NOMO-1 treated with DMSO at 0.1 percent for 48 hours (cell line): Measurements from ENCODE around the gene PCSK6.
A peak's percentile ranks its signal among the peaks of the same experiment; 100 is the strongest.
"Not testable (repeated sequence)": the region's sequence is repeated elsewhere in the genome, so short reads cannot be mapped to it uniquely, and the experiment has no call there.

Source experiments
- DNase-seq: peaks from one replicate; lab custom pipeline; 2025; ENCODE audit not compliant: unreplicated experiment; lab: John Stamatoyannopoulos, UW

PCSK6 gene

GRCh38 chr15:101361418-101361817 is 128.1 kb downstream of the PCSK6 start:
- no peak for DNase-seq

GRCh38 chr15:101359365-101359947 is 130.1 kb downstream of the PCSK6 start:
- DNase-seq: no peak

GRCh38 chr15:101358895-101359294 is 130.6 kb downstream of the PCSK6 start:
- no peak for DNase-seq

- no peak for DNase-seq
Observed at GRCh38 chr15:101357885-101358284, 131.6 kb downstream of the PCSK6 start.

GRCh38 chr15:101357333-101357732 is 132.2 kb downstream of the PCSK6 start:
- DNase-seq: no peak

- not testable (repeated sequence) for DNase-seq
Observed at GRCh38 chr15:101356512-101357172, 132.9 kb downstream of the PCSK6 start.

- DNase-seq: no peak
Observed at GRCh38 chr15:101355678-101356464, 133.6 kb downstream of the PCSK6 start.

GRCh38 chr15:101354891-101355623 is 134.4 kb downstream of the PCSK6 start:
- DNase-seq: no peak

GRCh38 chr15:101353240-101353639 is 136.3 kb downstream of the PCSK6 start:
- no peak for DNase-seq

GRCh38 chr15:101351736-101352135 is 137.8 kb downstream of the PCSK6 start:
- no peak for DNase-seq

- DNase-seq: no peak
Observed at GRCh38 chr15:101349047-101349951, 140.2 kb downstream of the PCSK6 start.

- DNase-seq: no peak
Observed at GRCh38 chr15:101348643-101349042, 140.9 kb downstream of the PCSK6 start.

GRCh38 chr15:101348015-101348414 is 141.5 kb downstream of the PCSK6 start:
- DNase-seq: no peak

GRCh38 chr15:101347454-101347853 is 142.1 kb downstream of the PCSK6 start:
- DNase-seq: no peak

- DNase-seq: no peak
Observed at GRCh38 chr15:101346928-101347327, 142.6 kb downstream of the PCSK6 start.

- peak; percentile 41 for DNase-seq
Observed at GRCh38 chr15:101342056-101342455, 147.5 kb downstream of the PCSK6 start.

- no peak for DNase-seq
Observed at GRCh38 chr15:101338502-101339057, 150.9 kb downstream of the PCSK6 start.

GRCh38 chr15:101337976-101338375 is 151.5 kb downstream of the PCSK6 start:
- no peak for DNase-seq

GRCh38 chr15:101333907-101334789 is 155.4 kb downstream of the PCSK6 start:
- peak; percentile 6 for DNase-seq
